ENCODE data around the gene HECTD3.
"Not testable (repeated sequence)": the region's sequence is repeated elsewhere in the genome, so short reads cannot be mapped to it uniquely, and the experiment has no call there.

HECTD3 gene

DNA sequence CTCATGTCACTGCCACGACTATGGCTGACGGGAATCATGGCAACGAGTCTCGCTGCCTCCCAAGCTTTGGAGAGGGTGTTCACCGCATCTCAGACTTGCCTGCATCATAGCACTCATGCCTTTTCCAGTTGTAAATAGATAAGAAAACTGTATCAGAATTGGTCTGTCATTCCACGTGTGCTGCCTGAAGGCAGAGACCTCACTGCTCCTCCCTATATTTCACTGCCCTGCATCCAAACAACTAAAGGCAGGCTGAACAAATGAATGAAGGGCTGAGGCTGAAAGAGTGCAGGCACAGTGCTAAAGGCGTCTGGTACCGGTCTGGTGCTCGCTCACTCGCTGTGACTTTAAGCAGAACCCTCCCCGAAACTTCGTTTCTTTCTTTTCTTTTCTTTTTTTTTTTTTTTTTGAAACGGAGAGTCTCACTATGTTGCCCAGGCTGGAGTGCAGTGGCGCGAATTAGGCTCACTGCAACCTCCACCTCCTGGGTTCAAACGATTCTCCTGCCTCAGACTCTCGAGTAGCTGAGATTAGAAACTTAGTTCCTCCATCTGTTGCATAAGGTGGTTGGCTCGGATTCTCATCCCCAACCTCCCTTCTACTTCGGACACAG is 25.3 kb downstream of the HECTD3 start:
- DNase-seq, result no peak

DNA sequence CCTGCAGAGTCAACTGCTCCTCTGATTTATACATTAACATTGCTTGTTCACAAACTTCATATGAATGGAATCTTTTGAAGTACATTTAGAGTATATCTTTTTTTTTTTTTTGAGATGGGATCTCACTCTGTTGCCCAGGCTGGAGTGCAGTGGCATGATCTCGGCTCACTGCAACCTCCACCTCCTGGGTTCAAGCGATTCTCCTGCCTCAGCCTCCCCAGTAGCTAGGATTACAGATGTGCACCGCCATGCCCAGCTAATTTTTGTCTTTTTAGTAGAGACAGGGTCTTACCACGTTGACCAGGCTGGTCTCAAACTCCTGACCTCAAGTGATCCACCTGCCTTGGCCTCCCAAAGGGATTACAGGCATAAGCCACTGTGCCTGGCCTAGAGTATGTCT is 33.8 kb downstream of the HECTD3 start:
- not testable (repeated sequence) for DNase-seq

DNA sequence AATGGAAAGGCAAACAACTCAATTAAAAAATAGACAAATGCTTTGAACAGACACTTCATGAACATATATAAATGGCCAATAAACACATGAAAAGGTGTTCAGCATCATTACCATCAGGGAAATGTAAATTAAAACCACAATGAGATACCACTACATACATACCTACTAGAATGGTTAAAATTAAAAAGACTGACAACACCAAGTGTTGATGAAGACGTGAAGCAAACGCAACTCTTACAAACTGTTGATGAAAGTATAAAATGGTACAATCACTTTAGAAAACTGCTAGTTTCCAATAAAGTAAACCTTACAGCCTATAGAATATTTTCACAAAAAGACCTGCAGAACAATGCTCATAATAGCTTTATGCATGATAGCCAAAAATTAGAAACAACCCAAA is 34.9 kb downstream of the HECTD3 start:
- DNase-seq, result no peak

DNA sequence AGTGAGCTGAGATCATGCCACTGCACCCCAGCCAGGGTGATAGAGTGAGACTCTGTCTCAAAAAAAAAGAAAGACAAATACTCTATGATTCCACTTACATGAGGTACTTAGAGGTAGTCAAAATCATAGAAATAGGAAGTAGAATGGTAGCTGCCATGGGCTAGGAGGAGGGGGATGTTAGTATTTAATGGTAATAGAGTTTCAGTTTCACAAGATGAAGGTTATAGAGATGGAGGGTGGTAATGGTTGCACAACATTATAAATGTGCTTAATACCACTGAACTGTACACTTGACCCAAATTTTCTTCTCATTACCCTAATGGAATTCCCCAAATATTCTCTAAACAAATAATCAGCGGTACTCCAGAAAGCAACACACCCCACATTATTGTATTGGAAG is 37.5 kb downstream of the HECTD3 start:
- DNase-seq, result no peak

DNA sequence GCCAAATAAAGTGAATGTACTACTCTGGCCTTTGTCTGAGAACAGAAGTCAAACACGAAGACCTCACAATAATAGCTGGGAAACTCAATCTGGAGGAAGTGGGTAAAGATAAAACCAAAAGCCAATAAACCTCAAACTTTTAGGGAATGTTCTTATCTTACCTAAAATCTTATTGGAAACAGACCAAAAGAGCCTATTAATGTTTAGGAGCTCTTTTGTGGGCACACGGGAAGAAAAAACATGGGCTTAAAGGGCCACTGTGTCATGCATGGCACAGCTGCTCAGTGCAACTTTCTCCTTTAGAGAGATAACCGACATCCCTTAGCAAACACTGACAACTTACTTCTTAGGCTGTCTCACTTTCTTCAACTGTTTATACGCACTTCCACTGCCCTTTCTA is 40.8 kb downstream of the HECTD3 start:
- DNase-seq, result no peak

DNA sequence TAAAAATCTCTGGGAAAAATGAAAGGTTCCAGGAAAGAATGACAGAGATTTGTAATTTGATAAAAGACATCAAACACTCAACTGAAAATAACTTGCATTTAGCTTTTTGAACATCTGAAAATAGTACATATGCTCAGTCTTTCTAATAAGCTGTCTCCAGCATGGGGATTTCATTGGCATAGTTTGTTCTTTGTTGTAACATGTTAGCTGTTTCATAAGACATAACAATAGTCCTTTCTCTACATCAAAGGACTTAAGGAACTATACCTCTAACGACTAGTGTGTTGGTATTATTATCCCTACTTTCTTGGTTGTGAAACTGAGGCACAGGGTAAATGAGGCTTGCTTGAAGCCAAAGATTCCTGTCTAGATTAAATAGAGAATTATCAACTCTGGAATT is 46.7 kb downstream of the HECTD3 start:
- no peak for DNase-seq

DNA sequence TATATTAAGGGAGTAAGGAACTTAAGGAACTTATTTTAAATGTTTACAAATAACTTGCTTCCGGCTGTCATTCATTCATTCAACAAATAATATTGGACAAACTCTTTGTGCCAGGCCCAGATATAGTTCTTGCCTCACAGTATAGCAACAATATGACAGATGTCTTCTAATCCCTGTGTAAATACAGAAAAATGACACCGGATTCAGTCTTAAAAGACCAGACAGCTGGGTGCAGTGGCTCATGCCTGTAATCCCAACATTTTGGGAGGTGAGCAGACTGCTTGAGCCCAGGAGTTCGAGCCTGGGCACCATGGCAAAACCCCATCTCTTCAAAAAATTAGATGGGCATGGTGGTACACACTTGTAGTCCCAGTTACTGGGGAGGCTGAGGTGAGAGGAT is 48.4 kb downstream of the HECTD3 start:
- no peak for DNase-seq

DNA sequence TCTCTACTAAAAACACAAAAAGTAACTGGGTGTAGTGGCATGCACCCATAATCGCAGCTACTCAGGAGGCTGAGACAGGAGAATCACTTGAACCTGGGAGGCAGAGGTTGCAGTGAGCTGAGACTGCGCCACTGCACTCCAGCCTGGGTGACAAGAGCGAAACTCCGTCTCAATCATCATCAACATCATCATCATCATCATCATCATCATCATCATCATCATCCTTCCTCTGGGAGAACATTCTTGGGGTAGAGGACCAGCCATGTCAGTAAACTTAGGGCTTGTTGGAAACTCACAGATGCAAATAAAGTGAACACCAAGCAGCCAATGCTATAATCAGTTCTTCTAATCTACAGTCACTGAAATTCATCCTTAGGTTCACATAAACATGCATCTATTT is 49.1 kb downstream of the HECTD3 start:
- DNase-seq, result not testable (repeated sequence)

DNA sequence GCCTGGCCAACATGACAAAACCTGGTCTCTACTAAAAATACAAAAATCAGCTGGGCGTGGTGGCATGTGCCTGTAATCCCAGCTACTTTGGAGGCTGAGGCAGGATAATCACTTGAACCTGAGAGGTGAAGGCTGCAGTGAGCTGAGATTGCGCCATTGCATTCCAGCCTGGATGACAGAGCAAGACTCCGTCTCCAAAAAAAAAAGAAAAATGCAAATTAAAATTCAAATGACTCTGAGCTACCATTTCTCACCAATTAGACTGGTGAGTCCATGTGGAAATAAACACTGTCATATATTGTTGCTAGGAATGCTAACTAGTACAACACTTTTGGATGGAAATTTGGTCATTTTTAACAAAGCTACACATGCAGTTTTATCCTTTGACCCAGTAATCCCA is 53.6 kb downstream of the HECTD3 start:
- DNase-seq, result not testable (repeated sequence)

DNA sequence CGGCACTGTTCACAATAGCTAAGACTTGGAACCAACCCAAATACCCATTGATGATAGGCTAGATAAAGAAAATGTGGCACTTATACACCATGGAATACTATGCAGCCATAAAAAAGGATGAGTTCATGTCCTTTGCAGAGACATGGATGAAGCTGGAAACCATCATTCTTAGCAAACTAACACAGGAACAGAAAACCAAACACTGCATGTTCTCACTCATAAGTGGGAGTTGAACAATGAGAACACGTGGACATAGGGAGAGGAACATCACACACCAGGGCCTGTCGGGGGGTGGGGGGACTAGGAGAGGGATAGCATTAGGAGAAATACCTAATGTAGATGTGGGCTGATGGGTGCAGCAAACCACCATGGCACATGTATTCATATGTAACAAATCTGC is 55.0 kb downstream of the HECTD3 start:
- DNase-seq, result not testable (repeated sequence)
